ENCODE measurements around the gene FAM161A.

Gene FAM161A

DNA sequence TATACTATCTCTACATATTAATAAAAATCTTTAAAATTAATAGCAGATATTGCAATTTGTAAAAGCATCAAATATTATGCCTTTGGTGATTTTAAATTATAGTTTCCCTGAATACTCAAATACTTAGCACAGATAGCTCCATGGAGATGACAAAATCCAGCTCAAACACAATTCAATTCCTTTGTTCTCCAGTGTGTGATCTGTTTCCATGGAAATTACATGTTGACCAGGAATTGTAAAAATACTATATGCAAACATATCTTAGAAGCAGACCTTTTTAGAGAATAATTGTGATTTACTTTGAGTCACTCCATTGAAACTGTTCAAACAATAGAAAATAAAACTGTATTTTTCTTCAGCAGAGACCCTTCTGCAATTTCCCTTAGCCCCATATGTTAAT, 68.3 kb downstream of the FAM161A start:
- DNase-seq = no peak

DNA sequence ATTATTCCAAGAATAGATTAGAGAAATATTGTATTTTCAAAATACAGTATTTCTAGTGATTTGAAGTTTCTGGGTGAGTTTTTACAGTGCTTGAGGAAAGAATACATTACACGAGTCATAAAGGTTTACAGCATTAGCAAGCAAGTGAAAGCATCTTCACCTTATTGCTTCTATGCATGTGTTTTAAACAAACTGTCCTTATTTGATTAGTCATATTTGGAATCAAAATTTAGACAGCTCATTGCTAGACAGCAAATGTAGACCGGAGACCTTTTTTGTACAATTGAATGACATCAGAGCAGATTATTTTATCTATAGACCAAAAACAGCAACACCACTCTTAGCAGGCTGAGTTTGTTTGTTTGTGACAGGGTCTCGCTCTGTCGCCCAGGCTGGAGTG, 69.2 kb downstream of the FAM161A start:
- no peak for DNase-seq

DNA sequence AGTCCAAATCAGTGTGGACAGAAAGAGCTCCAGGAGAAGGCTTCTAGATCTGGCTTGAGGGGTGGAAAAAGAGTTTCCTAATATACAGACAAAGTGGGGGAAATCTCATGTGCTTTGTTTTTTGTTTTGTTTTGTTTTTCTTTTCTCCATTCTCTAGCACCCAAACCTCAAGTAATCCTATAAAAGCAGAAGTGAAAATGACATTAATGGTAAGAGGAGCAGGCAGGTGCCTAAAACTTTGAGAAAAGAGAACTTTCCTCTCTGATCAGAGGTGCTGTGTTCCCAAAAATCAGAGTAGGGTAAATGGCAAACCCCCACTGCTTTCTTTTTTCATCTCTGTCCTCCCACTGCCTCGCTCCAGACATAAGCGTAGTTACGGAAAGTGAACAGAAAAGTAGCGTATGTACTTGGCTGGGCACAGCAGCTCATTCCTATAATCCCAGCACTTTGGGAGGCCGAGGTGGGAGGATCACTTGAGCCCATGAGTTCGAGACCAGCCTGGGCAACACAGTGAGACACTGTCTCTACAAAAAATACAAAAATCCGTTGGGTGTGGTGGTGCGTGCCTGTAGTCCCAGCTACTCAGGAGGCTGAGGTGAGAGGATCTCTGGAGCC, 77.8 kb downstream of the FAM161A start:
- no peak for DNase-seq
